HepG2 (cell line): ENCODE data around the gene ADAMTS17. TPM values are rescaled to one million over a fixed set of nuclear protein-coding genes. Genes with fewer than 3 reads are reported as not detected.

Source experiments
- ATAC-seq: fragments of 200-7000 bp; cut with Tn5 transposase; 3 replicates; pipeline ENCODE4 v1.9.1; 2020; ENCODE audit warnings: mild to moderate bottlenecking, moderate library complexity
- BruUV-seq: library from RNA; stranded (reverse); fragments of 400-500 nt; replicated peaks from 2 replicates; lab custom pipeline; 2021; lab: Mats Ljungman, UMichigan
- CTCF ChIA-PET: fragments of 300-600 bp; formaldehyde crosslinking; extraction: SDS; loops from one replicate; lab custom pipeline; 2021; ENCODE audit warnings: low total read pairs, inconsistent platforms, low intra/inter-chr PET ratio; lab: Yijun Ruan, JAX
- POLR2A ChIA-PET: fragments of 350-600 bp; sonication (Branson Sonifier 250); formaldehyde crosslinking; loops from one replicate; lab custom pipeline; 2020; ENCODE audit warnings: antibody characterized with exemption, inconsistent platforms; lab: Yijun Ruan, JAX
- DNase-seq: peaks from one replicate; pipeline ENCODE4 v3.0.0-alpha.2; 2015; ENCODE audit warnings: low spot score
- FAIRE-seq: peaks from 3 replicates; lab custom pipeline; 2011; peaks lifted over from hg19 to GRCh38; lab: Jason Lieb, UNC
- H2AFZ ChIP-seq: one replicate; pipeline ENCODE4 v1.6.1; 2011; ENCODE audit warnings: low read length, inconsistent platforms
- H3K27ac ChIP-seq: fragments of 300-600 bp; 3 replicates; pipeline ENCODE4 v1.8.0; 2011; ENCODE audit warnings: mixed run types, mild to moderate bottlenecking, mixed read lengths, low read length, inconsistent platforms; ENCODE audit not compliant: insufficient read depth; ENCODE audit errors: extremely low read length
- H3K27me3 ChIP-seq, 2 experiments: fragments of 200-600 bp in 1 of 2; 2 replicates in 1 of 2; 3 replicates in 1 of 2; pipeline versions ENCODE4 v1.6.0 to v1.8.0; 2011; ENCODE audit warnings: low read length in 2 of 2, mild to moderate bottlenecking in 2 of 2, moderate library complexity in 2 of 2, inconsistent platforms in 1 of 2; ENCODE audit not compliant: insufficient read depth in 2 of 2, control insufficient read depth in 1 of 2
- H3K36me3 ChIP-seq, 2 experiments: fragments of 200-600 bp in 1 of 2; replicated peaks in 1 of 2; 2 replicates in 1 of 2; 3 replicates in 1 of 2; pipeline versions ENCODE4 v1.5.1 to v1.8.0; 2011; ENCODE audit warnings: low read length in 2 of 2, inconsistent platforms in 1 of 2; ENCODE audit not compliant: insufficient read depth in 2 of 2, control insufficient read depth in 1 of 2
- H3K4me1 ChIP-seq: 2 replicates; pipeline ENCODE4 v1.5.1; 2012; ENCODE audit warnings: low read length, inconsistent platforms; ENCODE audit not compliant: insufficient read depth
- H3K4me2 ChIP-seq: 2 replicates; pipeline ENCODE4 v1.6.0; 2011; ENCODE audit warnings: low read depth, low read length, inconsistent platforms
- H3K4me3 ChIP-seq, 3 experiments: fragments of 200-600 bp in 1 of 3; sonication (generic), shearing (Covaris generic) in 1 of 3; replicated peaks in 1 of 3; 2 replicates each; pipeline ENCODE4 v1.5.1; 2011 to 2016; ENCODE audit warnings: low read length in 3 of 3, inconsistent platforms in 2 of 3, low read depth in 2 of 3, mild to moderate bottlenecking in 2 of 3, control low read depth in 1 of 3, mixed read lengths in 1 of 3; ENCODE audit not compliant: insufficient read depth in 1 of 3
- H3K79me2 ChIP-seq: one replicate; pipeline ENCODE4 v1.6.1; 2011; ENCODE audit warnings: low read length, inconsistent platforms; ENCODE audit not compliant: insufficient read depth
- H3K9ac ChIP-seq: 2 replicates; pipeline ENCODE4 v1.6.0; 2011; ENCODE audit warnings: mild to moderate bottlenecking, low read depth, low read length, inconsistent platforms; ENCODE audit not compliant: insufficient read depth
- H3K9me3 ChIP-seq: 2 replicates; pipeline ENCODE4 v1.5.1; 2012; ENCODE audit warnings: mild to moderate bottlenecking, low read length
- H4K20me1 ChIP-seq: 2 replicates; pipeline ENCODE4 v1.6.0; 2011; ENCODE audit warnings: inconsistent platforms, mild to moderate bottlenecking, low read length, moderate library complexity; ENCODE audit not compliant: insufficient read depth
- ADNP ChIP-seq: sonication (generic); formaldehyde crosslinking; IDR thresholded peaks from 2 replicates; pipeline ENCODE4 v1.4.0; 2020; ENCODE audit warnings: missing genetic modification reagents
- CEBPB ChIP-seq: IDR thresholded peaks from 2 replicates; pipeline ENCODE4 v1.6.1; 2011; ENCODE audit warnings: low read depth, low read length, improper control_type of control experiment, borderline replicate concordance
- GATA4 ChIP-seq: sonication (generic); IDR thresholded peaks from 2 replicates; pipeline ENCODE4 v1.6.1; 2016; ENCODE audit warnings: antibody characterized with exemption, low read depth, borderline replicate concordance
- SATB2 ChIP-seq: sonication (generic); formaldehyde crosslinking; IDR thresholded peaks from 2 replicates; pipeline ENCODE4 v1.5.0; 2020; ENCODE audit warnings: missing genetic modification reagents
- STAT6 ChIP-seq: sonication (generic); formaldehyde crosslinking; IDR thresholded peaks from 2 replicates; pipeline ENCODE4 v1.4.0; 2020; ENCODE audit warnings: missing genetic modification reagents, mild to moderate bottlenecking, borderline replicate concordance
- ZBTB10 ChIP-seq: sonication (generic); formaldehyde crosslinking; IDR thresholded peaks from 2 replicates; pipeline ENCODE4 v1.4.0; 2020; ENCODE audit warnings: missing genetic modification reagents, borderline replicate concordance
- ZNF10 ChIP-seq: sonication (generic); formaldehyde crosslinking; IDR thresholded peaks from 2 replicates; pipeline ENCODE4 v1.4.0; 2020; ENCODE audit warnings: mild to moderate bottlenecking, low read depth, missing genetic modification reagents, borderline replicate concordance
- ZNF317 ChIP-seq: sonication (generic); formaldehyde crosslinking; IDR thresholded peaks from 2 replicates; pipeline ENCODE4 v1.5.0; 2020; ENCODE audit warnings: mild to moderate bottlenecking, missing genetic modification reagents
- ZNF501 ChIP-seq: sonication (generic); formaldehyde crosslinking; IDR thresholded peaks from 2 replicates; pipeline ENCODE4 v1.5.1; 2020; ENCODE audit warnings: mild to moderate bottlenecking, moderate library complexity, missing genetic modification reagents
- ZNF883 ChIP-seq: sonication (generic); formaldehyde crosslinking; IDR thresholded peaks from 2 replicates; pipeline ENCODE4 v1.5.1; 2020; ENCODE audit warnings: mild to moderate bottlenecking, missing genetic modification reagents; ENCODE audit errors: not compliant biosample characterization
- WGBS: methylation state at CpG from one replicate; pipeline ENCODE4 v1.1.6; 2017; ENCODE audit warnings: low lambda C conversion rate; 5-methylcytosine and 5-hydroxymethylcytosine counted together
- in situ Hi-C: cut with HindIII; loops from 2 replicates; pipeline ENCODE4 v1.10.0; 2017; ENCODE audit warnings: low pct_unique_long_range_greater_than_20kb; ENCODE audit not compliant: extremely low pct_ligation_motif_present
- intact Hi-C: fragments of 100-400 bp; cut with micrococcal nuclease; formaldehyde crosslinking; loops from one replicate; pipeline ENCODE4 v1.10.0; 2022; ENCODE audit not compliant: unreplicated experiment
- polyA plus RNA-seq, 8 experiments: library from polyadenylated mRNA; depleted of rRNA in 3 of 8; stranded (reverse) in 7 of 8; unstranded in 1 of 8; fragments of >200 nt; fragmentation: Illumina TruSeq in 4 of 8; extraction: Trizol in 4 of 8; gene quantifications; 2 replicates each; pipeline versions ENCODE4 v1.2.1 to v1.2.3, GENCODE V29; 2011 to 2016; ENCODE audit warnings: low read depth in 4 of 8, missing spikeins in 1 of 8, mixed read lengths in 1 of 8; ENCODE audit not compliant: insufficient read depth in 1 of 8
- total RNA-seq, 5 experiments: library from RNA; depleted of rRNA; stranded (reverse); fragments of >200 nt; fragmentation: Illumina TruSeq; extraction: Trizol; gene quantifications; 2 replicates each; pipeline ENCODE4 v1.2.3, GENCODE V29; 2016; ENCODE audit warnings: low read depth in 1 of 5

The ADAMTS17 gene
- total and polyA plus RNA-seq, 2 of the 13 experiments (the other 11 are each of a cell fraction or from before 2014, with no cell fraction given) = 0.02 to 0.04 TPM

- no peak overlapping the region for H3K9ac ChIP-seq
- 25% methylated on average over 7 of the region's 10 CpGs for WGBS
- no peaks in the 10 kb centered on the region for H3K9me3 ChIP-seq
- H3K27ac ChIP-seq = no peak overlapping the region
- BruUV-seq = no TSS peak
- no peak overlapping the region for H2AFZ ChIP-seq
- ATAC-seq (no peak), FAIRE-seq (no peak), DNase-seq (no peak)
- no peaks in the 10 kb centered on the region for H3K79me2 ChIP-seq
- H4K20me1 ChIP-seq = no peaks in the 10 kb centered on the region
- in situ Hi-C loops (loop anchor here (10.0 to 25.0 kb wide), 3 partner anchors 55 to 1068 kb away; partner anchors contain the start of gene LRRC28), intact Hi-C loops (no loop called here)
- no peaks in the 10 kb centered on the region for H3K4me1 ChIP-seq
- H3K36me3 ChIP-seq = no peaks in the 10 kb centered on the region
- CTCF ChIA-PET = no interaction called here
- TF ChIP-seq GATA4 = no peak
- TF ChIP-seq ZNF317 (CRISPR knock-in tag) = no peak
- H3K4me3 ChIP-seq = no peak overlapping the region
- H3K4me2 ChIP-seq = no peak overlapping the region
- POLR2A ChIA-PET = no interaction called here
- H3K27me3 ChIP-seq = no peaks in the 10 kb centered on the region; a peak in 2 of 5 replicates
Measured at GRCh38 chr15:100330221-100330620, 11.6 kb downstream of the ADAMTS17 start.

- no peaks in the 10 kb centered on the region; a peak in 2 of 5 replicates for H3K27me3 ChIP-seq
- H3K36me3 ChIP-seq = no peaks in the 10 kb centered on the region
- TF ChIP-seq SATB2 (no peak), ZNF883 (no peak), CEBPB (no peak), ZNF10 (no peak), ZBTB10 (CRISPR knock-in tag) (no peak), ZNF501 (no peak), STAT6 (no peak), ADNP (CRISPR knock-in tag) (no peak)
Measured at GRCh38 chr15:100328796-100329195, 13.0 kb downstream of the ADAMTS17 start.

More at GRCh38 chr15:100328796-100329195, 13.0 kb downstream of the ADAMTS17 start:
- no peak overlapping the region for H3K9ac ChIP-seq
- H3K79me2 ChIP-seq = no peaks in the 10 kb centered on the region
- POLR2A ChIA-PET = no interaction called here
- intact Hi-C loops (no loop called here), in situ Hi-C loops (loop anchor here (25.0 kb wide), 2 partner anchors 391 to 1066 kb away; partner anchors contain the start of gene LRRC28)
- no peak for DNase-seq
- H4K20me1 ChIP-seq = no peaks in the 10 kb centered on the region
- 61% methylated on average over 9 of the region's 9 CpGs for WGBS
- ATAC-seq = no peak
- CTCF ChIA-PET = no interaction called here
- H3K4me2 ChIP-seq = no peak overlapping the region
- H3K9me3 ChIP-seq = no peaks in the 10 kb centered on the region
- H3K4me3 ChIP-seq = no peak overlapping the region
- BruUV-seq = no TSS peak
- H3K4me1 ChIP-seq = no peaks in the 10 kb centered on the region
- H2AFZ ChIP-seq = no peak overlapping the region
- no peak for FAIRE-seq
- H3K27ac ChIP-seq = no peak overlapping the region
